Esophagus (tissue), 2 donors: ENCODE results near the gene KDM6A. TPM values are rescaled to one million over a fixed set of nuclear protein-coding genes. Genes with fewer than 3 reads are reported as not detected.

Source experiments
- H3K27ac ChIP-seq, 2 donors: one replicate each; pipeline ENCODE4 v1.5.1; 2013; ENCODE audit warnings: low read depth in 2 of 2, mild to moderate bottlenecking in 2 of 2, inconsistent platforms in 1 of 2, low read length in 1 of 2, moderate library complexity in 1 of 2
- H3K27me3 ChIP-seq, 2 donors: one replicate each; pipeline ENCODE4 v1.6.1; 2013; ENCODE audit warnings: low read length in 2 of 2, control low read depth in 1 of 2, mild to moderate bottlenecking in 1 of 2; ENCODE audit not compliant: insufficient read depth in 2 of 2, control insufficient read depth in 1 of 2
- H3K36me3 ChIP-seq, 2 donors: one replicate each; pipeline ENCODE4 v1.6.1; 2013; ENCODE audit warnings: low read length in 1 of 2; ENCODE audit not compliant: control insufficient read depth in 2 of 2, insufficient read depth in 2 of 2
- H3K4me1 ChIP-seq, 2 donors: one replicate each; pipeline ENCODE4 v1.6.1; 2013; ENCODE audit warnings: low read length in 1 of 2; ENCODE audit not compliant: control insufficient read depth in 2 of 2, insufficient read depth in 2 of 2
- H3K4me3 ChIP-seq, 2 donors: one replicate each; pipeline ENCODE4 v1.5.1; 2013; ENCODE audit warnings: low read length in 2 of 2, mild to moderate bottlenecking in 2 of 2, low read depth in 1 of 2, moderate library complexity in 1 of 2
- H3K9me3 ChIP-seq, 2 donors: one replicate each; pipeline ENCODE4 v1.6.1; 2013; ENCODE audit warnings: mild to moderate bottlenecking in 2 of 2, low read depth in 1 of 2, low read length in 1 of 2, moderate library complexity in 1 of 2; ENCODE audit not compliant: control insufficient read depth in 2 of 2, insufficient read depth in 1 of 2
- WGBS, 2 donors: extraction: QIAGEN DNeasy Blood & Tissue Kit; methylation state at CpG; one replicate each; pipeline ENCODE4 v1.1.7; 2013; 5-methylcytosine and 5-hydroxymethylcytosine counted together
- polyA plus RNA-seq, 2 donors: library from polyadenylated mRNA; stranded (reverse); fragments of 200-250 nt; gene quantifications; one replicate each; pipeline ENCODE4 v1.2.3, GENCODE V29; 2013
- donor health status: healthy with polysubstance abuse.
- donor health status: Bipolar disorder and iron deficiency.

The KDM6A gene
- polyA plus RNA-seq, 2 donors: 7.2 to 13.5 TPM

DNA sequence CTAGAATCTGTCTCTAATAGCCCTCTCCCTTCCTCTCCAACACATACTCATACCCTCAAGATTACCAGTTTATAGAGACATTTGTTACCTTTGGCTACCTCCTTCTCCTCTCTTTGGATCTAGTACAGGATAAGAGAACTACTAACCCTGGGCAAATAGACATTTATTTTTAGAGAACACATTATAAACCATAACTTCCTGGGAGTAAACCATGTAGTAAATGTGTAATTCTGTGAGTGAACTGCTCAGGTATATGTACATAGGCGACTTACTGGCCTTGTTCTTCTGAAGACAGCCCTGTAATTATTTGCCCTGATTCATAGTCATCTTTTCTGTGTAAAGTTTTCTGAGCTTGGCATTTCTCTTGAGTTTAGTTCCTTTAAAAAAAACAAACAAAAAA, 94.2 kb downstream of the KDM6A start:
- Histone ChIP-seq H3K36me3 (no peaks in the 10 kb centered on the region), H3K27me3 (no peaks in the 10 kb centered on the region), H3K9me3 (no peaks in the 10 kb centered on the region), H3K4me3 (no peak overlapping the region), H3K27ac (no peak overlapping the region), H3K4me1 (no peaks in the 10 kb centered on the region)
- WGBS, 2 donors: 59 to 71% methylated on average over 1 of the region's 1 CpG

DNA sequence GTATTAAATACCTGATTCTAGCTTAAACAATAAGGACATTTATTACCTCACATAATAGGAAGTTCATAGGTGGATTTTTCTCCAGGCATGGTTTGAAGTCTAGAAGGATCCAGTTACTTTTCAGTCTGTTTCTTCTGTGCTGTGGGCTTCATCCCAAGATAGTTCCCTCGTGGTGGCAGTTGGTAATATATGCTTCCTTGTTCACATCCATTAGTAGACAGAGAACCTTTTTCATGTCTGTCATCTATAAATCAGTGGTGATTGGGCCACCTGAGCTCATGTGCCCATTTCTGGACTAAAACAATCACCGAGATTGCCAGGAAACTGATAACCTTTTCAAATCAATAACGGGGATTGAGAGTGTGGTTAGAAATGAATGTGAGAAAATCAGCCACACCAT, 97.7 kb downstream of the KDM6A start:
- Histone ChIP-seq H3K27ac (no peak overlapping the region), H3K27me3 (no peaks in the 10 kb centered on the region), H3K4me1 (peaks cover 0 to 2% of the 10 kb centered on the region in 2 donors), H3K36me3 (no peaks in the 10 kb centered on the region), H3K9me3 (no peaks in the 10 kb centered on the region), H3K4me3 (no peak overlapping the region)
- WGBS, 2 donors: 66 to 75% methylated on average over 3 of the region's 3 CpGs

DNA sequence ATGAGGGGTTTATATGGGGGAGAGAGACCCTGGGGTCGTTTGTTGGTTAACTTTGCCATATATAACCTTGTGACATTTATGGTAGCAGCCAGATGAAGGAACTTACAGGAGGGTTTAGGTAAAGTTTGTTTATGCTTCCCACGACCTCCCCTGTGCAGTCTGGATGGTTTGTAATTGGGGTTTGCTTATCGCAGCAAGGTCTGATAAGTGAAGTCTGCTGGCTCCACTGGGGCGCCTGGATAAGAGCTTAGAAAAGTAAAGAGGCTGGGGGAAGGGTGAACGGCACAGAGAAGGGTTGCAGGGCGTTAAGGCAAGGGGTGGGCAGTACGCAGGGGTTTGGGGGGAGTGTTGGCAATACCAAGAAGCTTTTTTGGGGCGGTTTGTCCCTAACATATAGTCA, 98.7 kb downstream of the KDM6A start:
- Histone ChIP-seq H3K27ac (no peak overlapping the region), H3K4me3 (no peak overlapping the region), H3K9me3 (no peaks in the 10 kb centered on the region), H3K4me1 (peaks cover 0 to 2% of the 10 kb centered on the region in 2 donors), H3K36me3 (no peaks in the 10 kb centered on the region), H3K27me3 (no peaks in the 10 kb centered on the region)
- WGBS, 2 donors: 63 to 71% methylated on average over 8 of the region's 8 CpGs

DNA sequence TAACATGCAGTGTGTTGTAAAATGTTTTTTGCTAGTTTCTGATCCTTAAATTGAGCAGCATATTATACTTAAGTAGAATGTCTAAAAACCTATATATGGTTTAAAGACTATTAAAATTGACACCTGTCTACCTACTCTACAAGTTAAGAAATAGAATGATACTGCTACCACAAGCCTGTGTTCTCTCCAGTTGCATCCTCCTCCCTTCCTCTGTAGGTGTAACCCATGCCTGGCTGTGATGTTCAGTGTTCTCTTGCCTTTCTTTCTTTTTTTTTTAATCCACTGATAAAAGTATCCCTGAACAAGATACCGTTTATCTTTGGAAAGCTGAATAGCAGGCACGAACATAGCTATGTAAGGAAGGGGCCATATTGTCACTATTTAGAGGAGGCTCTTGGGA, 99.1 kb downstream of the KDM6A start:
- Histone ChIP-seq H3K4me1 (peaks cover 0 to 2% of the 10 kb centered on the region in 2 donors), H3K9me3 (no peaks in the 10 kb centered on the region), H3K4me3 (no peak overlapping the region), H3K27ac (no peak overlapping the region), H3K27me3 (no peaks in the 10 kb centered on the region), H3K36me3 (no peaks in the 10 kb centered on the region)
- 66 to 75% methylated on average over 2 of the region's 2 CpGs for WGBS, 2 donors

DNA sequence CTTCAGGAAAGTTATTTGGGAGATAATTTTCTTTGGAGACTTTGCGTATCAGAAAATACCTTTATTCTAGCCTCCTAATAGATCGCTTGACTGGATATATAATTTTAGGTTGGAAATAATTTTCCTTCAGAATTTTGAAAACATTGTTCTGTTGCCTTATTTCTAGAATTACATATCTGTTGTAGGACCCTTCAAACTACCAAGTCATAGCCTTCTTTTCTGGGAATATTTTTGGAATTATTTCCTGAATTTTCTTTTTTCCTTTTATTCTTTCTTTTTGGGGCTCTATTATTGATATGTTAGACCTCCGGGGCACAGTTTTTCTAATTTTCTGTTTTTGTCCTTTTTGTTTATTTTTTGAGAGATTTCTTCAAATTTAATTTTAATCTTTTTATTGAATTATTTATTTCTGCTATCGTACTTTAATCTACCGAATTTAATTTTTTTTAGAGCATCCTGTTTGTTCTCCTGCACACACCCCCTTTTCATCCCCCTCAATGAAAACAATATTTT, 100.5 kb downstream of the KDM6A start:
- Histone ChIP-seq H3K4me3 (no peak overlapping the region), H3K27ac (no peak overlapping the region), H3K4me1 (peaks cover 0 to 2% of the 10 kb centered on the region in 2 donors), H3K9me3 (no peaks in the 10 kb centered on the region), H3K27me3 (no peaks in the 10 kb centered on the region), H3K36me3 (no peaks in the 10 kb centered on the region)
- WGBS, 2 donors: 95 to 98% methylated on average over 5 of the region's 5 CpGs

DNA sequence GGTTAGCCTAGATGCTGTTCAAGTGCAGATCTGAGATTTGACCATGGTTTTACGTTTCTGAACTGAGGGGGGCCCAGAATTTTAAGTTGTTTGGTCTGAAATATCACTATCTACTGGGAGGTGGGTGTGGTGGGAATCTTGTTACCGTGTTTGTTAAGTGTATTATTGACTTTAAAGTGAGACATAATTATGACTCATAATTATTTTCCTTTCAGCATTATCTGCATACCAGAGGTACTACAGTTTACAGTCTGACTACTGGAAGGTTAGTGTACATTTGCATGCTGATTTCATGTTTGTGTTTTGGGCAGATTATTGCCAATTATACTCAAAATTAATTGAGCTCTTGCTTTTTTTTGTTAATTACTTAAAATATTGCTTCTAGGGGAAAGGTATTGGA, 101.5 kb downstream of the KDM6A start:
- Histone ChIP-seq H3K36me3 (no peaks in the 10 kb centered on the region), H3K27me3 (no peaks in the 10 kb centered on the region), H3K4me1 (peaks cover 0 to 2% of the 10 kb centered on the region in 2 donors), H3K4me3 (no peak overlapping the region), H3K27ac (no peak overlapping the region), H3K9me3 (no peaks in the 10 kb centered on the region)
- 44 to 45% methylated on average over 2 of the region's 2 CpGs for WGBS, 2 donors

DNA sequence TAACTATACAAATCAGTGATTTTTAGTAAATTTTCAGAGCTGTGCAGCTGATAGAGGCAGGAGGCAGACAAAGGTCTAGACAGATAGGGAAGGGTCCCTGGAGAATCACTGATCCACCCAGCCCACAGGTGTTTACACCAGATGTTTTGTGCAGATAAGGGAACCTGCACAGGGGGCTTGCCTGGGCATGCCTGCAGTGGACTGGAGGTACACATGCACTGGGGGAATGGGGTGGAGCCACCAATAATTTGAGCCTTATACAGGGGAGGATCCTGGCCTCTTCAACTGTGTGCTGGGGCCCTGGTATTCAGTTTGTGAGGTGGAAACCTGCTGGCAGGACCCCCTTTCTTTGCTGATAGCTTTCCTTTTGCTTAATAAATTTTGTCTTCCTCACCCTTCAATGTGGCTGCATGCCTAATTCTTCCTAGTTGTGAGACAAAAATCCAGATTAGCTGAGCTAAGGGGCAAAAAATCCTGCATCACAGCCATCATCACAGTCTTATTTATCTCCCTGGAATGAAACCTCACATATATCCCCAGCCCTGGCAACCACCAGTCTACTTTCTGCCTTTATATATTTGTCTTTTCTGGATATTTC, 102.8 kb downstream of the KDM6A start:
- Histone ChIP-seq H3K4me3 (no peak overlapping the region), H3K27ac (no peak overlapping the region), H3K27me3 (no peaks in the 10 kb centered on the region), H3K36me3 (no peaks in the 10 kb centered on the region), H3K4me1 (peaks cover 0 to 2% of the 10 kb centered on the region in 2 donors), H3K9me3 (no peaks in the 10 kb centered on the region)

DNA sequence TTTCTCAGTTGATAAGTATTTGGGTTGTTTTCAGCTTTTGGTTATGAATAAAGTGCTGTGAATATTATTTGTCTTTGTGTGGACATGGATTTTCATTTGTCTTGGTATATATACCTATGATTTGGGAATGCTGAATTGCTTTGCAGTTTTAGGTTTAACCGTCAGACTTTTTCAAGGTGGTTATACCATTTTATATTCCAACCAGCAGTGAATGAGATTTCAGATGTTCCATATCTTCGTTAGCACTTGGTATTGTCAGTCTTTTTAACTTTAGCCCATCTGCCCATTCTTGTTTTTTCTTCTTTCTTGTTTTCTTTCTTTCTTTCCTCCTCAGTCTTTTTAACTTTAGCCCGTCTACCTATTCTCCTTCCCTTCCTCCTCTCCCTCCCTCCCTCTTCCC, 106.0 kb downstream of the KDM6A start:
- 93 to 96% methylated on average over 3 of the region's 3 CpGs for WGBS, 2 donors
- Histone ChIP-seq H3K4me1 (peaks cover 0 to 2% of the 10 kb centered on the region in 2 donors), H3K4me3 (no peak overlapping the region), H3K27me3 (no peaks in the 10 kb centered on the region), H3K9me3 (no peaks in the 10 kb centered on the region), H3K36me3 (no peaks in the 10 kb centered on the region), H3K27ac (no peak overlapping the region)

DNA sequence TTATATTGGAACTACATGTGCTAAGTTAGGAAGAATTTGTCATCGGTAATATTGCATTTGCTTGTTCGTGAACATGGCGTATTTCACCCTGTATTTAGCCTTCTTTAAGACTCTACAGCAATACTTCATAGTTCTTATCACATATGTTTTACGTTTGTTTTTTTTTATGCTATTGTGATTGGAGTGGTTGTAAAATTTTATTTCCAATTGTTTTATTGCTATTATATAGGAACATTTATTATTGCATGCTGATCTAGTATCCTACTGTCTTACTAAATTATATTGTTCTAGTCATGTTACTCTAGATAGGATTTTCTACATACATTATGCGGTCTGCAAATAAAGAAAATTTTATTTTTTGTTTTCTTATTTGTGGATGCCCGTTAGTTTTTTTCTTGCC, 107.4 kb downstream of the KDM6A start:
- no peaks in the 10 kb centered on the region for H3K36me3 ChIP-seq
- 94% methylated on average over 6 of the region's 6 CpGs for WGBS, 2 donors
- H3K9me3 ChIP-seq: no peaks in the 10 kb centered on the region
- H3K4me1 ChIP-seq: peaks cover 0 to 2% of the 10 kb centered on the region in 2 donors
- H3K27ac ChIP-seq: no peak overlapping the region
- H3K27me3 ChIP-seq: no peaks in the 10 kb centered on the region
- no peak overlapping the region for H3K4me3 ChIP-seq

DNA sequence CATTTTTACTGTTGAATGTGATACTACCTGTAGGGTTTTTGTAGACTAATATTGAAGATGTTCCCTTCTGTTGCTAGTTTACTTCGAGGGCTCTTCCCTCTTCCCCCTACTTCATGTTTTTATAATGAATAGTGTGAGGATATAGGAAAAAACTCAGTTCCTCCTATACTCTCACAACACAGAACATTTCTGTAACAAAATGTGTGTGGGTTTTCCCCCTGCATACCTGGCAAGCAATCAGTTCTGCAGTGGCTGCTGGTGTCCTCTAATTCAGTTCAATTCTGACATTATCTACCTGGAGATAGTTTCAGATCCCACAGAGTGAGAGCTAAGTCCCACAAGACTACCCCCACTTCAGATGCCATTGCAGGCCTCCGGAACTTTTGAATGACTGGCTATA, 107.9 kb downstream of the KDM6A start:
- H3K4me3 ChIP-seq: no peak overlapping the region
- H3K9me3 ChIP-seq: no peaks in the 10 kb centered on the region
- no peaks in the 10 kb centered on the region for H3K36me3 ChIP-seq
- no peaks in the 10 kb centered on the region for H3K4me1 ChIP-seq
- H3K27ac ChIP-seq: no peak overlapping the region
- WGBS, 2 donors: 88 to 100% methylated on average over 2 of the region's 2 CpGs
- H3K27me3 ChIP-seq: no peaks in the 10 kb centered on the region
